HCT116 (cell line): ENCODE measurements around the gene INTS1.

Source experiments
- ATF3 ChIP-seq: IDR thresholded peaks from 2 replicates; pipeline ENCODE4 v1.6.1; 2012
- CTCF ChIP-seq, 3 experiments: fragments of 200-600 bp in 1 of 3; sonication (generic) in 1 of 3; IDR thresholded peaks in 2 of 3; conservative IDR thresholded peaks in 1 of 3; 2 replicates each; pipeline ENCODE4 v1.5.1; 2012 to 2017; ENCODE audit warnings: low read depth in 2 of 3, low read length in 2 of 3, antibody characterized with exemption in 1 of 3, borderline replicate concordance in 1 of 3, control low read depth in 1 of 3, mild to moderate bottlenecking in 1 of 3, mixed read lengths in 1 of 3, mixed run types in 1 of 3, moderate library complexity in 1 of 3; ENCODE audit not compliant: insufficient read depth in 1 of 3
- EGR1 ChIP-seq: IDR thresholded peaks from 2 replicates; pipeline ENCODE4 v1.6.1; 2012; ENCODE audit warnings: low read depth
- EZH2 ChIP-seq: fragments of 200-600 bp; sonication (generic); IDR thresholded peaks from 2 replicates; pipeline ENCODE4 v1.6.1; 2017; ENCODE audit warnings: antibody characterized with exemption, mixed run types
- EZH2phosphoT487 ChIP-seq: fragments of 200-600 bp; IDR thresholded peaks from 2 replicates; pipeline ENCODE4 v1.6.1; 2018; ENCODE audit warnings: antibody characterized with exemption, borderline replicate concordance
- POLR2A ChIP-seq: IDR thresholded peaks from 2 replicates; pipeline ENCODE4 v1.7.0; 2011; ENCODE audit warnings: borderline replicate concordance; ENCODE audit not compliant: insufficient read depth, insufficient read length; ENCODE audit errors: extremely low read depth
- RAD21 ChIP-seq: IDR thresholded peaks from 2 replicates; pipeline ENCODE4 v1.6.1; 2012; ENCODE audit warnings: low read depth, mild to moderate bottlenecking
- REST ChIP-seq: IDR thresholded peaks from 2 replicates; pipeline ENCODE4 v1.6.1; 2012; ENCODE audit warnings: low read depth
- SIN3A ChIP-seq: IDR thresholded peaks from 2 replicates; pipeline ENCODE4 v1.6.1; 2012; ENCODE audit warnings: low read depth
- TCF7L2 ChIP-seq: IDR thresholded peaks from 2 replicates; pipeline ENCODE4 v1.7.0; 2011; ENCODE audit warnings: borderline replicate concordance, inconsistent platforms; ENCODE audit not compliant: insufficient read depth, insufficient read length; ENCODE audit errors: extremely low read depth

GRCh38 chr7:1432411-1433082 is 71.6 kb downstream of the INTS1 start:
- TF ChIP-seq CTCF (IDR thresholded peaks at IDR 0.05 in 2 of 3, conservative IDR thresholded peaks at IDR 0.05 in 1 of 3; ENCODE audit: borderline replicate concordance in 1 of 3, insufficient read depth in 1 of 3, low read depth in 2 of 3, low read length in 2 of 3): peak; percentile 79 to 98 (median 94)
- no peak for TF ChIP-seq EGR1
- TF ChIP-seq SIN3A: no peak
- no peak for TF ChIP-seq POLR2A
- TF ChIP-seq EZH2phosphoT487: no peak
- no peak for TF ChIP-seq ATF3
- TF ChIP-seq EZH2: no peak
- peak; percentile 79 for TF ChIP-seq RAD21
- no peak for TF ChIP-seq REST
- no peak for TF ChIP-seq TCF7L2
